ENCODE results near the gene SLC22A12.

The SLC22A12 gene

GRCh38 chr11:64609436-64610047, 18.5 kb downstream of the SLC22A12 start:
- DNase-seq = no peak
- TF ChIP-seq GATA1 (IDR thresholded peaks at IDR 0.05; ENCODE audit: low read depth, low read length) = no peak
- no peak for TF ChIP-seq POLR2A (IDR thresholded peaks at IDR 0.05; ENCODE audit: low read length)

DNA sequence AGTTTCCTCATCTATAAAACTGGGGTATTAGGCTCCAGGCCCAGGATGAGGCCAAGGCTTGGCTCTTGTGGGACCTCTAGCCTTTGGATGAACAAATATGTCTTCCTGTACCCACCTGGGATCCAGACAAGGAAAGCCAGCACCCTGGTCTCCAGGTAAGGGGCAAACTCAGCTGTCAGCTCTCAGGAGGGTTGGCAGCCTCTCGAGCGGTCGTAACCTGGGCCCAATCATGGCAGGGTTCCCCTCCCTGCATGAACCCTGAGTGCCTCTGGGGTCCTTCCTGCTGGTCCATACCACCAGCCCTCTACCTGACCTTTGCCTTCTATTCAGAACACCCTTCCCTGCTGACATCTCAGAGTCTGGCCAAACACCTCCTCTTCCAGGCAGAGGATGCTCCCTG, 19.6 kb downstream of the SLC22A12 start:
- no peak for DNase-seq
- no peak for TF ChIP-seq GATA1 (IDR thresholded peaks at IDR 0.05; ENCODE audit: low read depth, low read length)
- TF ChIP-seq POLR2A (IDR thresholded peaks at IDR 0.05; ENCODE audit: low read length) = no peak

DNA sequence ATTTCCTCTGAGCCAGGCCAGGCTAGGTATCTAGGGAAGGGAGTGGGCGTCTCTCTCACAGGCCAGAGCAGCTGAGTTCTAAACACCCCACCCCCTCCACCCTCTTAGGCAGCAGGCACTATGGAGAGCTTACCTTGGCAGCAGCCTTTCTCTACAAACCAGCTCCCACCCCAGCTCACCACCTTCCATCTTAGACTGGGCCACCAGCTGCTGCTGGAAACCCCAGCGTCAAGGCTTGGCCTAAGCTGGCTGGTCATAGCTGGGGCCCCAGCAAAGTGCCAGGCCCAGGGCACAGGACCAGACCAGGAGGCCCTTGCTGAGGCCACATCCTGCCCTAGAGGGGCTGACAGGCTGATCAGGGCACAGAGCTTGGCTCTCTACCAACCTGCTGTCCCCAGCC, 20.2 kb downstream of the SLC22A12 start:
- TF ChIP-seq GATA1 (IDR thresholded peaks at IDR 0.05; ENCODE audit: low read depth, low read length) = no peak
- TF ChIP-seq POLR2A (IDR thresholded peaks at IDR 0.05; ENCODE audit: low read length) = no peak
- DNase-seq = no peak

DNA sequence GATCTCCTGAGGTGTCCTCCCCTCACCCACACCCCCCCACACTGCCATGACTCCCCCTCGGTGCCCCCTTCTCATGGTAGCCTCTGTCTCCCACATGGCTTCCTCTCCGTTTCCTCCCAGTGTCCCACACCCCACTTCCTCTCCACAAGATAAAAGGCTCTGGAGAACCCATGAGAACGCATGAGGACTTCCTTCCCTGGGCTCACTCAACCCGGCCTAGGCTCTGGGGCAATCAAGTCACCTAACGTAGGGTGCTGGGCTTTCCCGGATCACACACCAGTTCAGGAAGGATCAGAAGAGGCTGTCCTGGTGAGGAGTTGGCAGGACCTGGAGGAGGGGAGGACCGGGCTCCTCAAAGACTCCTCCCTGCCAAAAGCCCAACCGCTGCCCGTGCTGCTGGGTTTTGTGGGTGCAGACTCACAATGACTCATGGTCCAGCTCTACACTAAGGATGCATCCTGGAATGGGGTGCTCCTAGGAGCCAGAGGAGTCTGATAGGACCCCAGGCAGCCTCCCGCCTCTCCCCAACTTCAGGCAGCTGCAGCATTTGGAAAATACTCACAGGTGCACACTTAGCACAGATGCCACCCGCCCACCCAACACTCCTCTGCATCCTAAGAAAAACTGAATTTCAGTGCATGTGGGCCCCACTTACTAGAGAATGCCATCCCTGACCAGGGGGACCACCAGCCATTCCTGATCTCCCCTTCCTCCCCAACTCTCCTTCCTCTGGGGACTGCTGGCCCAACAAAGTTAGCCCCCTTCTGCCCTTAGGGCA, 21.0 kb downstream of the SLC22A12 start:
- DNase-seq = no peak
- TF ChIP-seq POLR2A (IDR thresholded peaks at IDR 0.05; ENCODE audit: low read length) = no peak
- no peak for TF ChIP-seq GATA1 (IDR thresholded peaks at IDR 0.05; ENCODE audit: low read depth, low read length)

DNA sequence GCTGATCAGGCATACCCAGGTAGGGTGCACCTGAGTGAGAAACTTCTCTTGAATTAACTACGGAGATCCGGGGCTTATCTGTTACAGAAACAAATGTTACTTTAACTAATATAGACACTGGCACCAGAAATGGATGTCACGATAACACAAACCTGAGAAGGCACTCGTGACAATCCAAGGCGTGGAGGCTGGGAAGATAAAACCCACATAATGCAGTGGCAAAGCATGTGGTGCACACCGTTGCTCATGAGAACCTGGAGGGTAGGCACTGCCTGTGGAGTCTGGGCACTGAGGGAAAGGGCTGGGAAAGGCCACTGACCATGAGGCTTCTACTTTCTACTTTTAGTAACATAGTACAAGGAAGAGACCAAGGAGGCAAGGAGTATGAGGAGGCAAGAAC, 22.6 kb downstream of the SLC22A12 start:
- TF ChIP-seq POLR2A (IDR thresholded peaks at IDR 0.05; ENCODE audit: low read length) (no peak), GATA1 (IDR thresholded peaks at IDR 0.05; ENCODE audit: low read depth, low read length) (no peak)
- DNase-seq = no peak

GRCh38 chr11:64614917-64615316, 23.9 kb downstream of the SLC22A12 start:
- TF ChIP-seq GATA1 (IDR thresholded peaks at IDR 0.05; ENCODE audit: low read depth, low read length) (no peak), POLR2A (IDR thresholded peaks at IDR 0.05; ENCODE audit: low read length) (no peak)
- DNase-seq = no peak

DNA sequence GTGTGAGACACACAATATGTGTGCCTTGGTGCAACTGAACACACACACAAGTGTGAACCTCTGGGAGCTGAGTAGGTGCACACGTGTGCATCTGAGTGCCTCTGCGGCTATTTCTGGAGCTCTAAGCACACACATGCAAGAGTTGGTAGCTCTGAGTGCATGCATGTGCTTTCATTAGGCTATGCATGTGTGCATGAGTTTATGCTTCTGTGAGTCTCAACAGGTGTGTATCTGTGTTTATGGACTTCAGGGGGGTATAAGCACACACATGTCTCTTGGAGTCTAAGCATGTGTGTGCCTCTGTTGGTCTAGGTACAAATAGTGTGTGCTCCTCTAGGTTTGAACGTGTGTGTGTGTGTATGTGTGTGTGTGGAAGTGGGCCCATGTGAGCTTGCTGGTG, 25.8 kb downstream of the SLC22A12 start:
- TF ChIP-seq POLR2A (IDR thresholded peaks at IDR 0.05; ENCODE audit: low read length) (no peak), GATA1 (IDR thresholded peaks at IDR 0.05; ENCODE audit: low read depth, low read length) (no peak)
- DNase-seq = no peak

DNA sequence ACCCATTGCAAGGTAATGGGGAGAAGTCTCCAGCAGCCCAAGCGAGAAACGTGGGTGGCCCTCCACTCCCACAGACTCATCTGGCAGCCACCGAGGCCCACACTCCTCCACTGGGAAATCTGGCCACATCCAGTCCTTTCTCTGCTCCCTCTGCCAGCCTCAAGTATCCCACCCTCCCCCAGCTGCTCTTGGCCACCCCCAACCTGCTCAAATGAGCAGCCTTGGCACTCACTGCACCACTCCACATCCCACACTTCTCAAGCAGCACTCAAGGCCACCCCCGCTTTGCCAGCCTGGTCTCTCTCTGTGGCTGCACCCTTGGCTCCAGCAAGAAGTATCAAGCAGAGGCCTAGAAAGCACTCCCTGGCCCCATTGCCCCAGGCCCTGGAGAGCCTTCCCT, 28.2 kb downstream of the SLC22A12 start:
- no peak for TF ChIP-seq GATA1 (IDR thresholded peaks at IDR 0.05; ENCODE audit: low read depth, low read length)
- TF ChIP-seq POLR2A (IDR thresholded peaks at IDR 0.05; ENCODE audit: low read length) = no peak
- DNase-seq = no peak

DNA sequence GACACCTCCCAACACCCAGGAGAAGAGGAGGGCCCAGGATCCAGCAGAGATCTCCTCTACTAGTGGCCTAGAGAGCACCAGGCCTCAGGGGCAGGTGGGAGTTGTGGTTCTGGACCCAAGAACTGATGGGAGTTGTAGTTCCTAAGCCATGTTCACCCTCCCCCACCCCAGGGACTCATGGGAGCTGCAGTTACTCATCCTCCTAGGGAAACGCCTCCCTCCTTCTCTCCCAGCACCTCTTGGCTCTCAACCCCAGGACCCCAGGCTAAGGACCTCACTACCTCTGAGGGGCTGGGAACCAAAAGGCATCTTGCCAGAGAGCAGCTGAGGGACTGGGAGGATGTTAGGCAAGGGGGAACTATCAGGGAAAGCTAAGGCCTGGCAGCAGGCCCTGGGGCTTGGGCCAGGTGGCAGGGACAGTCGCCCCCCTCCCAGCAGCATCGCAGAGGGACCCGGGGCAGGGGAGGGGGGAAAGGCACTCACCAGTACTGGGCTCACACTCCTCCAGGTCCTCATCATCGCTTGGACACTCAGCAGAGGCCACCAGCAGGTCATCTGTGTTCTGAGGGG, 28.9 kb downstream of the SLC22A12 start:
- no peak for TF ChIP-seq POLR2A (IDR thresholded peaks at IDR 0.05; ENCODE audit: low read length)
- TF ChIP-seq GATA1 (IDR thresholded peaks at IDR 0.05; ENCODE audit: low read depth, low read length) = no peak

DNA sequence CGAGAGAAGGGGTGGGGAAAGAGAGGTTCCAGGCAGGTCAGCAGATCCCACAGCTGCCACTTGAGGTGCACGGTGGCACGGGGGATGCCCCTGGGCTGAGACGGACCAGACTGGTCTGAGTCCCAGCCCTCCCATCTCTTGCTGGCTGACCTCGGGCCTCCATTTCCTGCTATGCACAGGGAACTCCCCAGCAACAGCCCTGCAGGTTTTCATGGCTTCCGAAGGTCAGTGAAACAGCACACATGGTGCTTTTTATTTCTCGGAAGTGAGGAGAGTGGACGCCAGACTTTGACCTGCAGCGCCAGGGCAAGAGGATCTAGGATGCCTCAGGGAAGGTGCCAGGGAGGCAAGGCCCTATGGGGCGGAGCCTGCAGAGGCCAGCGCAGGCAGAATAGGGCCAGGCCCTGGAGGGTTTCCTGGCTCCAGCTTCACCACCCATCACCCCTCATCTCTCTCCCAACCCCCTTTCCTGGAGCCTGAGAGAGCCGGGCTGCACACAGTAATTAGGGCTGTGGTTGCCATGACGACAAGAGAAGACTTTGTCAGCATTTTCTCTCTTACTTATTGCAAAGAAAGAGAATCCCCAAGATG, 29.5 kb downstream of the SLC22A12 start:
- TF ChIP-seq POLR2A (IDR thresholded peaks at IDR 0.05; ENCODE audit: low read length) (no peak), GATA1 (IDR thresholded peaks at IDR 0.05; ENCODE audit: low read depth, low read length) (no peak)
- DNase-seq = no peak

More for the DNA sequence above, 28.9 kb downstream of the SLC22A12 start:
- no peak for DNase-seq

GRCh38 chr11:64621283-64622019, 30.4 kb downstream of the SLC22A12 start:
- no peak for DNase-seq
- TF ChIP-seq GATA1 (IDR thresholded peaks at IDR 0.05; ENCODE audit: low read depth, low read length) (no peak), POLR2A (IDR thresholded peaks at IDR 0.05; ENCODE audit: low read length) (no peak)

GRCh38 chr11:64622681-64623080, 31.7 kb downstream of the SLC22A12 start:
- TF ChIP-seq GATA1 (IDR thresholded peaks at IDR 0.05; ENCODE audit: low read depth, low read length) (no peak), POLR2A (IDR thresholded peaks at IDR 0.05; ENCODE audit: low read length) (no peak)
- no peak for DNase-seq

- TF ChIP-seq POLR2A (IDR thresholded peaks at IDR 0.05; ENCODE audit: low read length) (no peak), GATA1 (IDR thresholded peaks at IDR 0.05; ENCODE audit: low read depth, low read length) (no peak)
- DNase-seq = no peak
Measured at GRCh38 chr11:64624883-64625481, 34.0 kb downstream of the SLC22A12 start.

All from erythroblast (primary cell).